Skin epidermis (tissue), 12 donors: ENCODE data around the gene PCDHGB5.
"Not testable (repeated sequence)": the region's sequence is repeated elsewhere in the genome, so short reads cannot be mapped to it uniquely, and the experiment has no call there.

ENCODE experiments used
- H3K27ac ChIP-seq, 21 experiments: fragments of 200-600 bp; sonication (generic) in 11 of 21; one replicate each; pipeline ENCODE4 v1.5.0; 2020; ENCODE audit warnings: mild to moderate bottlenecking in 3 of 21, inconsistent platforms in 2 of 21, moderate library complexity in 2 of 21
- H3K4me3 ChIP-seq, 7 experiments: fragments of 200-600 bp; sonication (generic) in 2 of 7; one replicate each; pipeline ENCODE4 v1.5.0; 2020; ENCODE audit warnings: inconsistent platforms in 2 of 7, mild to moderate bottlenecking in 2 of 7, moderate library complexity in 1 of 7

Gene PCDHGB5

GRCh38 chr5:141432308-141432707 lies 34.6 kb downstream of the PCDHGB5 start:
- H3K27ac ChIP-seq, H3K4me3 ChIP-seq: not testable (repeated sequence)

DNA sequence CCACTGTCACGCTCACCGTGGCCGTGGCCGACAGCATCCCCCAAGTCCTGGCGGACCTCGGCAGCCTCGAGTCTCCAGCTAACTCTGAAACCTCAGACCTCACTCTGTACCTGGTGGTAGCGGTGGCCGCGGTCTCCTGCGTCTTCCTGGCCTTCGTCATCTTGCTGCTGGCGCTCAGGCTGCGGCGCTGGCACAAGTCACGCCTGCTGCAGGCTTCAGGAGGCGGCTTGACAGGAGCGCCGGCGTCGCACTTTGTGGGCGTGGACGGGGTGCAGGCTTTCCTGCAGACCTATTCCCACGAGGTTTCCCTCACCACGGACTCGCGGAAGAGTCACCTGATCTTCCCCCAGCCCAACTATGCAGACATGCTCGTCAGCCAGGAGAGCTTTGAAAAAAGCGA lies 35.0 kb downstream of the PCDHGB5 start:
- not testable (repeated sequence) for H3K27ac ChIP-seq, H3K4me3 ChIP-seq

- no peak overlapping the region for H3K4me3 ChIP-seq
- no peak overlapping the region for H3K27ac ChIP-seq
Observed at GRCh38 chr5:141434006-141434405, 36.3 kb downstream of the PCDHGB5 start.

- no peak overlapping the region for H3K4me3 ChIP-seq
- H3K27ac ChIP-seq, result no peak overlapping the region
Observed at GRCh38 chr5:141437221-141437620, 39.5 kb downstream of the PCDHGB5 start.

DNA sequence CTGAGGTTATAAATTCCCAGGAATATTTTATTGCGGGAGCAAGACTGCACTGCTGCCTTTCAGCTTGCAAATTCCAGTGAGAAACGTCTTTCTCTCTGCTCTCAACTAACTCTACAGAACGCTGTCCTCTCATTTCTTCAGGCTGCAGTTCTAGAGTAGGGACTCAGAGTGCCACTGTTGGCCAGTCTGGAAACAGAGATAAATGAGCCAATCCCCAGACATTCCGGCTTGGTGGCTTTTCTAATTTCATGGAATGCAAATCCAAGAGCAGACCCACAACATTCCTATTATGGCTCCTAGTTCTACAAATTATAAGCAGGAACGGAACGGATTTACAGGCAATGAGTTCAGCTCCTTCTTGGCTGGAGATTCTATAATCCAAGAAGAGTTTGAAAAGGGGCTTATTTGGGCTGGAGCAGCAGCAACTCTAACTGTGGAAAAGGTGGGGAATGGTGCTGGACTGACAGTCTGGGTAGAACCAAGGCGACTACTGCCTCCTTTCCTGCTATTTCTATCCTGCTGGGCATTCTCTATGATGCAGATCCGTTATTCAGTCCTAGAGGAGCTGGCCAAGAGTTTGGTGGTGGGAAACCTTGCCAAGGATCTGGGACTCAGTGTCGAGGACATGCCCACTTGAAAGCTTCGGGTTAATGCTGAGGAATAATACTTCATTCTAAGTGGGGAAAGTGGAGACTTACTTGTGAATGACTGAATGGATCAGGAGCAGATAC lies 41.8 kb downstream of the PCDHGB5 start:
- Histone ChIP-seq H3K4me3 (no peak overlapping the region), H3K27ac (no peak overlapping the region)

DNA sequence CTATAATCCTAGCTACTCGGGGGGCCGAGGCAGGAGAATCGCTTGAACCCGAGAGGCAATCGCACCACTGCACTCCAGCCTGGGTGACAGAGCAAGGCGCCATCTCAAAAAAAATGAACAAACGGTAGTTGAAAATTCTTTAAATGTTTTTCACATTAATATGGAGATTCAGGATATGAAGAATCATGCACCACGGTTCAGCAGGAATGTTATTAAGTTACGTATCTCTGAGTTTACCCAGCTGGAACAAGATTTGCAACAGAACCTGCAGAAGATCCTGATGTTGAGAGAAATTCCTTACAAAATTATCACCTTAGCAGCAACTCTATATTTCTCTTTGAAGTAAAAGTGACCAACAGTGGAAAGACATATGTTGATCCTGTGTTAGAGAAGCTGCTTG lies 42.6 kb downstream of the PCDHGB5 start:
- Histone ChIP-seq H3K27ac (no peak overlapping the region), H3K4me3 (no peak overlapping the region)

- Histone ChIP-seq H3K27ac (no peak overlapping the region), H3K4me3 (no peak overlapping the region)
Observed at GRCh38 chr5:141441571-141442170, 43.9 kb downstream of the PCDHGB5 start.
